SU-DHL-6 (cell line): Measurements from ENCODE around the gene HNRNPL.

Experiments used
- EZH2phosphoT487 ChIP-seq: fragments of 200-600 bp; sonication (generic), shearing (Covaris generic); conservative IDR thresholded peaks from 2 replicates; pipeline ENCODE4 v1.6.1; 2018; ENCODE audit warnings: mild to moderate bottlenecking, antibody characterized with exemption, low read length, moderate library complexity, mixed read lengths
- TF ChIP-seq, protein P1 (sequence below): fragments of 200-600 bp; sonication (generic); IDR thresholded peaks from one replicate; pipeline ENCODE4 v1.5.1; 2017; ENCODE audit warnings: antibody characterized with exemption, mild to moderate bottlenecking, low read length, moderate library complexity; ENCODE audit not compliant: insufficient read depth, poor library complexity, severe bottlenecking

GRCh38 chr19:38819231-38819920, 30.4 kb downstream of the HNRNPL start:
- TF ChIP-seq, protein P1, sequence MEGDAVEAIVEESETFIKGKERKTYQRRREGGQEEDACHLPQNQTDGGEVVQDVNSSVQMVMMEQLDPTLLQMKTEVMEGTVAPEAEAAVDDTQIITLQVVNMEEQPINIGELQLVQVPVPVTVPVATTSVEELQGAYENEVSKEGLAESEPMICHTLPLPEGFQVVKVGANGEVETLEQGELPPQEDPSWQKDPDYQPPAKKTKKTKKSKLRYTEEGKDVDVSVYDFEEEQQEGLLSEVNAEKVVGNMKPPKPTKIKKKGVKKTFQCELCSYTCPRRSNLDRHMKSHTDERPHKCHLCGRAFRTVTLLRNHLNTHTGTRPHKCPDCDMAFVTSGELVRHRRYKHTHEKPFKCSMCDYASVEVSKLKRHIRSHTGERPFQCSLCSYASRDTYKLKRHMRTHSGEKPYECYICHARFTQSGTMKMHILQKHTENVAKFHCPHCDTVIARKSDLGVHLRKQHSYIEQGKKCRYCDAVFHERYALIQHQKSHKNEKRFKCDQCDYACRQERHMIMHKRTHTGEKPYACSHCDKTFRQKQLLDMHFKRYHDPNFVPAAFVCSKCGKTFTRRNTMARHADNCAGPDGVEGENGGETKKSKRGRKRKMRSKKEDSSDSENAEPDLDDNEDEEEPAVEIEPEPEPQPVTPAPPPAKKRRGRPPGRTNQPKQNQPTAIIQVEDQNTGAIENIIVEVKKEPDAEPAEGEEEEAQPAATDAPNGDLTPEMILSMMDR: no peak
- no peak for TF ChIP-seq EZH2phosphoT487
